NCI-H1436 (cell line): ENCODE data around the gene TEKT2.

Source experiments
- DNase-seq: peaks from one replicate; lab custom pipeline; 2025; lab: John Stamatoyannopoulos, UW

Gene TEKT2

GRCh38 chr1:36128905-36129206 lies 45.0 kb downstream of the TEKT2 start:
- no peak for DNase-seq

DNA sequence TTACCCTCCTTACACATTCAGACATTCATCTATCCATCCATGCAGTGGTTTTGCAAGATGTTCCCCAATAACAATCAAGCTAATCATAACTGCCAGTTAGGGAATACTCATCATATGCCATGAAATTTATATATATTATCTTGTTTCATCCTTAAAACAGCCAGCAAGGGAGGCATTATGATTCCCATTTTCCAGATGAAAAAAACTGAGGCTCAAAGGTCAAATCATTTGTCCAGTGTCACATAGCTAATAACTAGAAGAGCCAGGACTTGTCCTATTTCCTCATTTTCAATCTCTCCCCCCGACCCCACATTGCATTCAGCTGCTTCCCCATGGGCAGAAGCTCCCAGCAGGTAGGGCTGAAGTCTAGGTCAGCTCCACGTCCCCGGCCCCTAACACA lies 48.1 kb downstream of the TEKT2 start:
- DNase-seq = no peak

DNA sequence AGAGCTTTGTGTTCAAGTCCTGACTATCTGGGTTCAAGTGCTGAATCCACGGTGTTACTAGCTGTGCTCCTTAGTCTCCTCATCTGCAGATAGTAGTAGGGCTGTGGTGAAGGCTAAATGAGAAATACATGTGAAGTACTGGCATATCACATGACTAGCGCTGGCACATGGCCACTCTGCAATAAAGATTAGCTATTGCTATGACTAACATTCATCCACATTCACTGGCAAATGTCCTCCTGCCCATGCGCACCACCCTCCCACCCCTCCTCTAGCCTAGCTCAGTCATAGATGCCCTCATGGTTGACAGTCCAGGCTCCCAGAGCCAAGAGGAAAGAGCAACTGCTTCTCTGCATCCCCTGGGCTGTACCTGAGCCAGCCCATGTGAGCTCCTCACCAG lies 49.6 kb downstream of the TEKT2 start:
- no peak for DNase-seq

DNA sequence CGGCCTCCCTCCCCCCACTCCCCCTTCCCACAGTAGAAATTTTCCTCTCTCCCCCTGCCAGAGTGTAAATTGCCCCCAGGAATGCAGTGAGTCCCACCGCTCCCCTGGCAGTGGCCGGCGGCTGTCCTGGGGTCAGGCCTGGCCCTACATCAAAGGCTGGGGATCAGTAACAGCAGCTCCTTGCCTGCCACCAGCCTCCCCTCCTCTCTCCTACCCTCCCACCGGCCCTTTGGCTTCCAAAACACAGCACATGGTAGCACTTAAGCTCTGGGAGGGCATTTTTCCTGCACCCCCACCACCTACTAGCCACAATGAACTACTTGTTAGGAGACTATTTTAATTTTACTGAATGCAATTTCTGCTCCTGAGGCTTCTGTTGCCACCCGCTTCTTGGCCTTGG lies 50.1 kb downstream of the TEKT2 start:
- no peak for DNase-seq

- DNase-seq = peak; percentile 27
Observed at GRCh38 chr1:36134505-36135329, 50.8 kb downstream of the TEKT2 start.

GRCh38 chr1:36135330-36135667 lies 51.4 kb downstream of the TEKT2 start:
- DNase-seq = no peak

DNA sequence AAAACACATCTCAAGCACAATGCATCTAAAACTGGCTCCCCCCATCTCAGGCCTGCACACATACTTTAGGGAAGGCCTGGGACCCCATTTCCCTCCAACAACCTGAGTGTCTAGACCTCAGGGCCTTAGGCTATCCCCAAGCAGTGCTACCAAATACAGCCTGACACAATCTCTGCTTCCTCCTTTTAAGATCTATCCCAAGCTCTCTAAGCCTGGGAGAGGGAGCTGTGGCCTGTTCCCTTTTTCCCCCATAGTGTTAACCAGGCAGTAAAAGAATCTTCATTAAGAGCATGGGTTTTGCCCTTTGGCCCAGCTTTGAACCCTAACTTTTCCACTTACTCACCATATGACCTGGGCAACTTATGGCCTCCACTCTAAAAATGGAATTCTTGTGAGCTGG lies 51.9 kb downstream of the TEKT2 start:
- DNase-seq = no peak

DNA sequence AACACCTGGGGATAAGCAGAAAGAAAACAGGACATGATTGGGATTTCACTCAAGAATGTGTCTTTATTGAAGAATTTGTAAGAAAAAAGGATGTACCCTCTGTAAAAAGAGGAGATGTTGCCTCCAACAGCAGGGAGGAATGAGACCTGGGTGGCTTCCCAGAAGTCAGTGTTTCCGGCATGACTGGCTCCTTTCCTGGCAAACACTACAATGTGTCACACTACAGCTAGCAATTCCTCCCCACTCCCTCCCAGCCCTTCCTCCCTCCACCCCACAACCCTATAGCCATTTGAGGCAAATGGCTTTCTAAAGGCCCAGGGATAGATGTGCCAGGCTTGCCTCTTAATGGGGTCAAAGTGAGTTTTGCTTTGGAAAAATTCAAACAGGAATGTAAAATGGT lies 52.6 kb downstream of the TEKT2 start:
- DNase-seq = no peak

- DNase-seq = no peak
Observed at GRCh38 chr1:36137226-36137625, 53.3 kb downstream of the TEKT2 start.

- no peak for DNase-seq
Observed at GRCh38 chr1:36137776-36138175, 53.9 kb downstream of the TEKT2 start.
